RWPE2 (cell line): Measurements from ENCODE around the gene SYTL5.

Source experiments
- ATAC-seq: fragments of 200-7000 bp; cut with Tn5 transposase; 3 replicates; pipeline ENCODE4 v1.9.1; 2021; ENCODE audit warnings: low read depth
- DNase-seq: peaks from one replicate; pipeline ENCODE4 v3.0.0-alpha.2; 2020; ENCODE audit warnings: low spot score
- H3K27ac ChIP-seq: fragments of 450-650 bp; 2 replicates; pipeline ENCODE4 v1.5.1; 2017; ENCODE audit warnings: mild to moderate bottlenecking; ENCODE audit not compliant: poor library complexity, severe bottlenecking
- H3K27me3 ChIP-seq: fragments of 250-450 bp; sonication (Bioruptor Pico); 2 replicates; pipeline ENCODE4 v1.5.1; 2021; ENCODE audit warnings: mild to moderate bottlenecking, moderate library complexity; ENCODE audit not compliant: insufficient read depth, poor library complexity, severe bottlenecking
- H3K36me3 ChIP-seq: fragments of 250-450 bp; sonication (Bioruptor Pico); 2 replicates; pipeline ENCODE4 v1.5.1; 2020; ENCODE audit warnings: low read depth, mild to moderate bottlenecking, moderate library complexity
- H3K4me1 ChIP-seq: fragments of 250-450 bp; sonication (Bioruptor Pico); 2 replicates; pipeline ENCODE4 v1.5.1; 2021; ENCODE audit warnings: mild to moderate bottlenecking, moderate library complexity; ENCODE audit not compliant: insufficient read depth, poor library complexity, severe bottlenecking
- H3K4me3 ChIP-seq: fragments of 250-450 bp; sonication (Bioruptor Pico); 2 replicates; pipeline ENCODE4 v1.5.1; 2021; ENCODE audit warnings: mild to moderate bottlenecking, moderate library complexity; ENCODE audit not compliant: severe bottlenecking
- H3K9me3 ChIP-seq: fragments of 250-450 bp; sonication (Bioruptor Pico); 2 replicates; pipeline ENCODE4 v1.5.1; 2021; ENCODE audit warnings: mild to moderate bottlenecking, moderate library complexity; ENCODE audit not compliant: severe bottlenecking
- TF ChIP-seq, protein P1 (sequence below): fragments of 450-650 bp; IDR thresholded peaks from one replicate; pipeline ENCODE4 v1.5.1; 2017; ENCODE audit warnings: mild to moderate bottlenecking, moderate library complexity; ENCODE audit not compliant: poor library complexity, severe bottlenecking

SYTL5 gene

DNA sequence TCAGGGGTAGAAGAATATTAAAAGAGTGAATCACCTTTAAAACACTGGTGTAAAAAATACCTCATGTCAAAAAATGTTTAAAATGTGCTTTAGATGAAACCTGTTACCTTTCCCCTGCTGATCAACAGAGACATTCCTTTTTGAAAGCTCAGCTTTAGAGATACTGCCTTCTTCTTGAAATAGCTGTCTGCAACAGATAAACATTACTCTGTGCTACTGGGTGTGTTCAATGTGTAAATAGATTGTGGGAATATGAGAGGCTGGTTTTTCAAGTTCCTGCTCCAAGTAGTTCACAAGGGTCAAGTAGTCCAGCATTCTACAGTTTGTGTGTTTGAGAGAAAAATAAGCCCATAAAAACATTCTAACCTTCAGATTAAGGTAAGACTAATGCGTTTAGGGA, at the start of gene SYTL5:
TSS of gene SYTL5 (plus strand) at position 263 of the 400 bp plus-strand sequence. CDS start 27,337 bp downstream, outside the sequence.
- DNase-seq (no peak), ATAC-seq (peak; percentile 78)
- H3K4me3 ChIP-seq = no peak within 1 kb of the TSS
- no peak within 1 kb of the TSS for H3K27ac ChIP-seq
- peaks cover 7% of the 10 kb centered on the region for H3K4me1 ChIP-seq
- H3K9me3 ChIP-seq = no peaks in the 10 kb centered on the region
- TF ChIP-seq, protein P1, sequence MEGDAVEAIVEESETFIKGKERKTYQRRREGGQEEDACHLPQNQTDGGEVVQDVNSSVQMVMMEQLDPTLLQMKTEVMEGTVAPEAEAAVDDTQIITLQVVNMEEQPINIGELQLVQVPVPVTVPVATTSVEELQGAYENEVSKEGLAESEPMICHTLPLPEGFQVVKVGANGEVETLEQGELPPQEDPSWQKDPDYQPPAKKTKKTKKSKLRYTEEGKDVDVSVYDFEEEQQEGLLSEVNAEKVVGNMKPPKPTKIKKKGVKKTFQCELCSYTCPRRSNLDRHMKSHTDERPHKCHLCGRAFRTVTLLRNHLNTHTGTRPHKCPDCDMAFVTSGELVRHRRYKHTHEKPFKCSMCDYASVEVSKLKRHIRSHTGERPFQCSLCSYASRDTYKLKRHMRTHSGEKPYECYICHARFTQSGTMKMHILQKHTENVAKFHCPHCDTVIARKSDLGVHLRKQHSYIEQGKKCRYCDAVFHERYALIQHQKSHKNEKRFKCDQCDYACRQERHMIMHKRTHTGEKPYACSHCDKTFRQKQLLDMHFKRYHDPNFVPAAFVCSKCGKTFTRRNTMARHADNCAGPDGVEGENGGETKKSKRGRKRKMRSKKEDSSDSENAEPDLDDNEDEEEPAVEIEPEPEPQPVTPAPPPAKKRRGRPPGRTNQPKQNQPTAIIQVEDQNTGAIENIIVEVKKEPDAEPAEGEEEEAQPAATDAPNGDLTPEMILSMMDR = no peak
- no peaks in the 10 kb centered on the region for H3K27me3 ChIP-seq
- H3K36me3 ChIP-seq = no peaks in the 10 kb centered on the region

DNA sequence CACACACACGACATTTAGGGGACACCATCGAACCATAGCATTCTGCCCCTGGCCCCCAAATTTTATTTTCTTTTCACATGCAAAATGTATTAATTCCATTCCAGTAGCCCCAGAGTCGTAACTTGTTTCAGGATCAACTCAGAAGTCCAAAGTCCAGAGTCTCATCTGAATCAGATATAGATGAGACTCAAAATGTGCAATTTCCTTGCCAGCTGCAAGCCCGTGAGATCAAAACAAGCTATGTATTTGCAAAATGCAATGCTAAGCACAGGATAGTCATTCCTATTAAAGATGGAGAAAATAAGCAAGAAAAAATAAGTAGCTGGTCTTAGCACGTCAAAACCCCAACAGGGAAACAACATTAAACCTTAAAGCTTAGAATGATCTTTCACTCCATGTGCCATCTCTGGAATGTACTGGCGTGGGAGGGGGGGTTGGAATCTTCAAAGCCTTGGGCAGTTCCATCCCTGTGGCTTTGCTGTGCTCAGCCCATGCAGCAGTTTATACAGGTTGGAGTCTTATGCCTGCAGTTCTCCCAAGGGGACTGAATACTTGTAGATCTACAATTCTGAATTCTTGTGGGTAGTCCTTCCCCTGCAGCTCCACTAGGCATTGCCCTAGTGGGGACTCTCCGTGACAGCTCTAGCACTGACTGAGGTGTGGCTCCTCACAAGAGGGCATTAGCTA, 47.7 kb upstream of the SYTL5 start:
- DNase-seq (no peak), ATAC-seq (no peak)
- TF ChIP-seq, protein P1 = no peak
- no peaks in the 10 kb centered on the region for H3K27me3 ChIP-seq
- H3K27ac ChIP-seq = no peak overlapping the region
- H3K36me3 ChIP-seq = no peaks in the 10 kb centered on the region
- no peaks in the 10 kb centered on the region for H3K9me3 ChIP-seq
- H3K4me1 ChIP-seq = no peaks in the 10 kb centered on the region
- no peak overlapping the region for H3K4me3 ChIP-seq

DNA sequence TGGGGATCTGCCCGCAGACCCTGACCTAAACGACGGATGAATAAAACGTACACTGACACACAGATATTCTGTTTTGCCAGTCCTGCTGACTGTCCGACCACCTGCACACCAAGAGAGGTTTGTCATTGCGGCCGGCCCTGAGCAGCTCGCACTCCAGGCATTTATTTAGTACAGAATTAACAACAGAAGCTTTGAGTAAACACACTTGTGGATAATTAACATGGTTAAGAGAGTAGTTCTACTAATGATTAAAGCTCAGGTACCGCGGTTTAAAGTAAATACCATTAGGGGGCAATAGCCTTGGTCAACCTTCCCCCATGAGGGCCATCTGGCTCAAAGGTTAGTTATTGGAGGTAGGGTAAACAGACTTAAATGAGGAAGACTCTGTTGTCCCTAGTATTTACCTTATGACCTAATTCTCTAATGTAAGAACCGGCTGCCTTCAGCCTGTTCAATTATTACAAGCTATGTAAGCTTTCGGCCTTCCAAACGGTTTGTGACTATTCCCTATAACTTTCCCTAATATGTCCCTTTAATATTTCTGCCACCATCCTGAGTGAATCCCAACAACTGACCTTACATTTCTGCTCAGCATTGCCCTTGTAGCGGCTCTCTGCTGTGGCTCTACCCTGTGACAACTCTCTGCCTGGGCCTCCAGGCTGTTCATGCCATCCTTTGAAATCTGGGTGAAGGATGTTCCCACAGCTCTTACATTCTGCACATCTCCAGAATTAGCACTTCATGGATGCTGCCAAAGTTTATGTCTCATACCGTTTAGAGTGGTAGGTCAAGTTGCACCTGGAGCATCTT, 46.9 kb upstream of the SYTL5 start:
- TF ChIP-seq, protein P1 = no peak
- Histone ChIP-seq H3K27me3 (no peaks in the 10 kb centered on the region), H3K4me1 (no peaks in the 10 kb centered on the region), H3K4me3 (no peak overlapping the region), H3K36me3 (no peaks in the 10 kb centered on the region), H3K27ac (no peak overlapping the region), H3K9me3 (no peaks in the 10 kb centered on the region)
- ATAC-seq (no peak), DNase-seq (no peak)

DNA sequence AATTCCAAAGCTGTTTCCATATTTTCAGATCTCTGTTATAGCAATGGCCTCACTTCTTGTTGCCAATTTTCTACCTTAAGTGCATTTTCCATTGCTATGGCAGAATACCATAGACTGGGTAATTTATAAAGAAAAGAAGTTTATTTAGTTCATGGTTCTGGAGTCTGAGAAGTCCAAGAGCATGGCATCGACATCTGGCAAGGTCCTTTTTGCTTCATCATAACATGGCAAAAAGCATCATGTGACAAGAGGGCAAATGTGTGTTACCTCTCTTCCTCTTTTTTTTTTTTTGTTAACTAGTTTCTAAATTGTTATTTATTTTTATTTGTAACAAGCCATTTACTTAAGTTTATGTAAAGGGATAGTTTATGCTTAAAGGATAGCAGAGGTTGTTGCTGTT, 45.2 kb upstream of the SYTL5 start:
- DNase-seq (no peak), ATAC-seq (no peak)
- H3K27me3 ChIP-seq = no peaks in the 10 kb centered on the region
- no peak overlapping the region for H3K4me3 ChIP-seq
- H3K36me3 ChIP-seq = no peaks in the 10 kb centered on the region
- H3K27ac ChIP-seq = no peak overlapping the region
- TF ChIP-seq, protein P1 = no peak
- H3K4me1 ChIP-seq = no peaks in the 10 kb centered on the region
- no peaks in the 10 kb centered on the region for H3K9me3 ChIP-seq
